GM23248 (cell line): ENCODE data around the gene XPO1. TPM values are rescaled to one million over a fixed set of nuclear protein-coding genes. Genes with fewer than 3 reads are reported as not detected.

Experiments
- DNase-seq: peaks from one replicate; pipeline ENCODE4 v3.0.0-alpha.2; 2015
- H2AFZ ChIP-seq: fragments of 200-600 bp; sonication (generic); 2 replicates; pipeline ENCODE4 v1.6.1; 2016; ENCODE audit warnings: antibody characterized with exemption
- H3F3A ChIP-seq: fragments of 200-600 bp; sonication (generic); 2 replicates; pipeline ENCODE4 v1.6.1; 2016; ENCODE audit warnings: mild to moderate bottlenecking, antibody characterized with exemption, mixed run types; ENCODE audit not compliant: insufficient read depth
- H3K27ac ChIP-seq: fragments of 200-600 bp; sonication (generic); 2 replicates; pipeline ENCODE4 v1.5.1; 2016; ENCODE audit warnings: mild to moderate bottlenecking
- H3K27me3 ChIP-seq: fragments of 200-600 bp; sonication (generic); replicated peaks from 2 replicates; pipeline ENCODE4 v1.6.1; 2016; ENCODE audit warnings: mild to moderate bottlenecking; ENCODE audit not compliant: insufficient read depth
- H3K36me3 ChIP-seq: fragments of 200-600 bp; sonication (generic); 2 replicates; pipeline ENCODE4 v1.6.1; 2016; ENCODE audit warnings: low read depth, mild to moderate bottlenecking
- H3K4me1 ChIP-seq: fragments of 200-600 bp; sonication (generic); 2 replicates; pipeline ENCODE4 v1.6.1; 2016; ENCODE audit warnings: mild to moderate bottlenecking; ENCODE audit not compliant: insufficient read depth
- H3K4me2 ChIP-seq: fragments of 200-600 bp; sonication (generic); one replicate; pipeline ENCODE4 v1.6.1; 2016; ENCODE audit warnings: mild to moderate bottlenecking; ENCODE audit not compliant: unreplicated experiment
- H3K4me3 ChIP-seq: fragments of 200-600 bp; sonication (generic); 2 replicates; pipeline ENCODE4 v1.5.1; 2016; ENCODE audit warnings: mild to moderate bottlenecking
- H3K79me2 ChIP-seq: fragments of 200-600 bp; sonication (generic); 2 replicates; pipeline ENCODE4 v1.6.1; 2016; ENCODE audit warnings: mild to moderate bottlenecking; ENCODE audit not compliant: insufficient read depth
- H3K9ac ChIP-seq: fragments of 200-600 bp; sonication (generic); 2 replicates; pipeline ENCODE4 v1.6.1; 2016; ENCODE audit warnings: mild to moderate bottlenecking
- H3K9me2 ChIP-seq: fragments of 200-600 bp; sonication (generic); 2 replicates; pipeline ENCODE4 v1.6.1; 2016; ENCODE audit warnings: mixed run types, mild to moderate bottlenecking, moderate library complexity; ENCODE audit not compliant: insufficient read depth
- H3K9me3 ChIP-seq: fragments of 200-600 bp; sonication (generic); one replicate; pipeline ENCODE4 v1.6.1; 2017; ENCODE audit warnings: low read depth
- H4K20me1 ChIP-seq: fragments of 200-600 bp; sonication (generic); 2 replicates; pipeline ENCODE4 v1.6.0; 2016; ENCODE audit not compliant: insufficient read depth
- EZH2 ChIP-seq: fragments of 200-600 bp; sonication (generic); IDR thresholded peaks from 2 replicates; pipeline ENCODE4 v1.6.1; 2018; ENCODE audit warnings: antibody characterized with exemption, mild to moderate bottlenecking; ENCODE audit not compliant: insufficient read depth, poor library complexity, severe bottlenecking
- EZH2phosphoT487 ChIP-seq: fragments of 200-600 bp; sonication (generic); IDR thresholded peaks from 2 replicates; pipeline ENCODE4 v1.6.1; 2018; ENCODE audit warnings: antibody characterized with exemption, moderate library complexity, mild to moderate bottlenecking, low read depth; ENCODE audit not compliant: insufficient read depth
- WGBS, 2 experiments: methylation state at CpG; one replicate each; pipeline ENCODE4 v1.1.6; 2015 to 2017; ENCODE audit warnings: low lambda C conversion rate in 2 of 2, low coverage in 1 of 2; ENCODE audit errors: missing lambda C conversion rate in 2 of 2; 5-methylcytosine and 5-hydroxymethylcytosine counted together
- in situ Hi-C: fragments of 300-500 bp; cut with MboI; formaldehyde crosslinking; loops from 2 replicates; pipeline ENCODE4 v1.15.0; 2020
- polyA plus RNA-seq: library from polyadenylated mRNA; unstranded; fragments of >200 nt; fragmentation: Nextera tagmentation; extraction: Ambion mirVana; gene quantifications from 2 replicates; pipeline ENCODE4 v1.2.1, GENCODE V29; 2016
- total RNA-seq: library from RNA; depleted of rRNA; stranded (reverse); fragments of >200 nt; shearing (Covaris generic); gene quantifications from 2 replicates; pipeline ENCODE4 v1.2.3, GENCODE V29; 2014

The XPO1 gene
- total and polyA plus RNA-seq, 2 experiments from 2014 or later: 52.3 to 104 TPM

DNA sequence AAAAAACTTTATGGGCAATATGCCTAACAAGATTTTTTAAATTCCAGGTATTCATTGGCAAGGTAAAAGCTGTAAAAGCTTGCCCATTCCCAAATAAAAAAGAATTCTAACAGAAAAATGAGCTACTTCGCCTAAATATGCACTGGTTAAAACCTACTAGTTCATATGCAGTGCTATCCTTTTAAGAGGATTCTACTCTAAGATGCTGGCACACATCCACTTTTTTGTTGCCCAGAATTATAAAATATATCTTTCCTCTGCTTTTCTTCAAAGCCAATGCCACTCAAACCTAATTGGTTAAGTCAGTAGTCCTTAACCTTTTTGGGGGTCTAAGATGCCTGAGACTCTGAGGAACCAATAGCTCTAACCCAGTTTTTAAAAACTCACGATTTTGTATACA lies 3.2 kb downstream of the XPO1 start:
- Histone ChIP-seq H3K9me3 (no peaks in the 10 kb centered on the region), H3K4me2 (peak overlapping the region; percentile 99), H3K36me3 (no peaks in the 10 kb centered on the region), H2AFZ (no peak overlapping the region), H3K9me2 (no peaks in the 10 kb centered on the region), H3K27ac (peak overlapping the region; percentile 94), H3K9ac (peak overlapping the region; percentile 93), H3K4me1 (peaks cover 29% of the 10 kb centered on the region), H4K20me1 (peaks cover 26% of the 10 kb centered on the region), H3F3A (peaks cover 31% of the 10 kb centered on the region), H3K4me3 (peak overlapping the region; percentile 82), H3K79me2 (peaks cover 79% of the 10 kb centered on the region), H3K27me3 (no peaks in the 10 kb centered on the region)
- in situ Hi-C loops: no loop called here
- 26 to 29% methylated on average over 2 of the region's 2 CpGs for WGBS, 2 experiments
- peak; percentile 53 for DNase-seq
- TF ChIP-seq EZH2phosphoT487 (no peak), EZH2 (no peak)

DNA sequence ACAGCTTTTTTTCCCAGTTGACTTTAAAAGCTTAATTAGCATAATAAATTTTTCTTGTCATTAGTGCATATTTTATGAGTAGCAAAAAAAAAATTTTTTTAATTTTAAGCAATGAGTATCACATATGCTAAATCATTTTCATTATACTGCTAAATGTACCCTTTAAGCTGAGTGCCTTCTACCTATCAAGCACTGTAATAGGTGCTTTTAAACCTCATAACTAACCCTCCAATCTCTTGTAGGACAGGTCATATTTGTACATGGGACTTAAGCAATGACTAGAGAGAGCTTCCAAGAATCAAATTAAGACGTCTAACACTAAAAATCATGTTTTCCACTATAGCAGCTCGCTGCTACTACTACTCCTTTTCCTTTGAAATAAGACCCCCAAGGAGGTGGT lies 7.4 kb downstream of the XPO1 start:
- Histone ChIP-seq H3K9ac (no peak overlapping the region), H3K4me2 (no peak overlapping the region), H3F3A (peaks cover 18% of the 10 kb centered on the region), H2AFZ (no peak overlapping the region), H3K27me3 (no peaks in the 10 kb centered on the region), H3K36me3 (peaks cover 9% of the 10 kb centered on the region; the same call in 1 of the 2 replicates), H3K9me2 (no peaks in the 10 kb centered on the region), H3K79me2 (peaks cover 99% of the 10 kb centered on the region), H3K4me3 (no peak overlapping the region), H3K9me3 (no peaks in the 10 kb centered on the region), H3K4me1 (peaks cover 29% of the 10 kb centered on the region), H4K20me1 (peaks cover 24% of the 10 kb centered on the region), H3K27ac (no peak overlapping the region)
- no peak for TF ChIP-seq EZH2phosphoT487
- no peak for TF ChIP-seq EZH2
- no peak for DNase-seq
- 80 to 81% methylated on average over 2 of the region's 2 CpGs for WGBS, 2 experiments
- in situ Hi-C loops: no loop called here

DNA sequence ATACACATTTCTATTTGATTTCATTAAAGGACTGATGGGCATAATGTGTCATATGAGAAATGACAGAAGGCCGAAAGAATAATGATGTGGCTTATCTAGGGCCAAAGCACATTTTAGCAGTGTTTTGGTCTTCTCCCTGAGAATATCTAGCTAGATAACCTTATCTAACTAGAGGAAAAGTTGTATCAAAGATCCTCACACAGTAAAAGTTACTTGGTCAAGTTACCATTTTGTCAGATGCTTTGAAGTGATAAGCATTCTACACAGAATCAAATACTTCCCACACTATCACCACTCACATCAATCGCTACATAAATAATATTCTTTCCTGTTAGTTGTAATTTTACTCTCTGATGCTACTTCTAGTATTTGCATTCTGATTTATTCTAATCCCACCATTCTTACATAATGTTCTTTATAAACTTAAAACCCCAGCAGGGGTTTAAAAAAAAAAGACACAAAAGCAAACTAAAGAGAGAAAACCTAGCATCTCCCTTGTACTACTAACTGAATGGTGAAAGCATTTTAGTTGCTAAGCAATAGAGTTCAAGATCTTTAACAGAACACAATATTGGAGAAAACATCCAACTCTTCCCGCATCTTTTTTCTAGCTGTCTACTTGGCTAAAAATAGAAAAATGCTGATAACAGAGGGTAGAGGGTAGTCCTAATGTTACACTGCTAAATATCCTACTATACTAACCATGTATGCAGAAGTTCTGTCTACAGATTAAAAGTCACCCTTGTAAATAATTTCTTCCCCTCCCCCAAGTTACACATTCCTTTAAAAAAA lies 8.0 kb downstream of the XPO1 start:
- peaks cover 19% of the 10 kb centered on the region for H4K20me1 ChIP-seq
- H2AFZ ChIP-seq: no peak overlapping the region
- in situ Hi-C loops: no loop called here

DNA sequence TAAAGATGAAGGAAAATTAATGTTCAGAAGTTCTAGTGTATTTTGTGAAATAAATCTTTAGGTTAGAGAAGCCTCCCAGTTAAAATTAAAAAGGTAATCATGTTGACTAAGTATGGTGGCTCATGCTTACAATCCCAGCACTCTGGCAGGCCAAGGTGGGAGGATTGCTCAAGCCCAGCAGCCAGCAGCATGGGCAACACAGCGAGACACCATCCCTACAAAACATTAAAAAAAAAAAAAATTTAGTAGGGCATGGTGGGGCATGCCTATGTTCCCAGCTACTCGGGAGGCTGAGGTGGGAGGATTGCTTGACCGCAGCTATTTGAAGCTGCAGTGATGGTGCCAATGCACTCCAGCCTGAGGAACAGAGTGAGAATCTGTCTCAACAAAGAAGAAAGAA lies 17.9 kb downstream of the XPO1 start:
- H3K9me2 ChIP-seq: no peaks in the 10 kb centered on the region
- H3K4me1 ChIP-seq: no peaks in the 10 kb centered on the region
- H3K79me2 ChIP-seq: peaks cover 100% of the 10 kb centered on the region
- H4K20me1 ChIP-seq: 0 out of 2 replicates have a peak, but pooled peaks cover 4% of the 10 kb centered on the region
- H3K4me3 ChIP-seq: no peak overlapping the region
- WGBS, 2 experiments: 85 to 86% methylated on average over 3 of the region's 3 CpGs
- 0 out of 2 replicates have a peak, but pooled peaks cover 9% of the 10 kb centered on the region for H3F3A ChIP-seq
- in situ Hi-C loops: no loop called here
- TF ChIP-seq EZH2phosphoT487 (no peak), EZH2 (no peak)
- H3K27me3 ChIP-seq: no peaks in the 10 kb centered on the region
- H3K4me2 ChIP-seq: no peak overlapping the region
- no peak overlapping the region for H3K27ac ChIP-seq
- H3K9me3 ChIP-seq: no peaks in the 10 kb centered on the region
- no peak for DNase-seq
- no peak overlapping the region for H3K9ac ChIP-seq
- H2AFZ ChIP-seq: no peak overlapping the region
- peaks cover 49% of the 10 kb centered on the region for H3K36me3 ChIP-seq

More for the DNA sequence above, 8.0 kb downstream of the XPO1 start:
- no peak overlapping the region for H3K27ac ChIP-seq
- peaks cover 99% of the 10 kb centered on the region for H3K79me2 ChIP-seq
- peaks cover 12% of the 10 kb centered on the region for H3F3A ChIP-seq
- no peak for DNase-seq
- H3K9me3 ChIP-seq: no peaks in the 10 kb centered on the region
- H3K36me3 ChIP-seq: peaks cover 13% of the 10 kb centered on the region; the same call in 1 of the 2 replicates
- H3K9me2 ChIP-seq: no peaks in the 10 kb centered on the region
- H3K4me3 ChIP-seq: no peak overlapping the region
- peaks cover 25% of the 10 kb centered on the region for H3K4me1 ChIP-seq
- H3K9ac ChIP-seq: no peak overlapping the region
- no peak overlapping the region for H3K4me2 ChIP-seq
- no peaks in the 10 kb centered on the region for H3K27me3 ChIP-seq
- 99% methylated on average over 3 of the region's 3 CpGs for WGBS, 2 experiments
- no peak for TF ChIP-seq EZH2phosphoT487
- no peak for TF ChIP-seq EZH2
